GM18870 (cell line): Measurements from ENCODE around the gene MEGF6.

Source experiments
- ATAC-seq: cut with Tn5 transposase; IDR thresholded peaks from one replicate; pipeline ENCODE4 v1.9.1; 2021; ENCODE audit warnings: moderate library complexity; ENCODE audit not compliant: unreplicated experiment

Gene MEGF6

DNA sequence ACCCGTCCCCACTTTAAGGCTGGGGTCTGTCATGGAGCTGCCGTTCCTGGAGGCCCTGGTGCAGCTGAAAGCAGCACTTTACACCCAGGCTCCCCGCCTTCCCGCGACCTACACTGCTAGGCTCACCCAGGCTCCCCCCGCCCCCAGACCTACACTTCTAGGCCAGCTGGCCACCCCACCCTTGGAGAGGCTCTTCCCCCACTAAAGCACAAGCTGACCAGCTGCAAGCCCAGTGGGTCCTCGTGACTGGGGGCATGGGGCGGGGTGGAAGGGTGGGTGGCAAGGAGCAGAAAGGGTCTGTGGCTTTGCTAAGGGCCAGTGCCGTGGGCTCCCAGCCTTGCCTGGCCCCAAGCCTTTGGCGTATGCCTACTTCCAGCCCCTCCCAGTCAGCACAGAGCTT, 166.6 kb downstream of the MEGF6 start:
- ATAC-seq, result no peak

GRCh38 chr1:3444298-3444697, 167.0 kb downstream of the MEGF6 start:
- ATAC-seq, result no peak

- no peak for ATAC-seq
These were observed 167.5 kb downstream of the MEGF6 start for GRCh38 chr1:3443807-3444206.

GRCh38 chr1:3442901-3443300, 168.4 kb downstream of the MEGF6 start:
- ATAC-seq, result no peak

- no peak for ATAC-seq
These were observed 169.0 kb downstream of the MEGF6 start for GRCh38 chr1:3442331-3442730.

GRCh38 chr1:3441880-3442279, 169.4 kb downstream of the MEGF6 start:
- no peak for ATAC-seq

- no peak for ATAC-seq
These were observed 169.9 kb downstream of the MEGF6 start for GRCh38 chr1:3441410-3441847.

- no peak for ATAC-seq
These were observed 170.4 kb downstream of the MEGF6 start for GRCh38 chr1:3440711-3441409.

GRCh38 chr1:3440300-3440681, 171.0 kb downstream of the MEGF6 start:
- no peak for ATAC-seq
